Endothelial cell of umbilical vein (primary cell): ENCODE results near the gene ADI1. TPM values are rescaled to one million over a fixed set of nuclear protein-coding genes. Genes with fewer than 3 reads are reported as not detected.

Experiments
- BruUV-seq: library from RNA; stranded (reverse); fragments of 400-500 nt; replicated peaks from 2 replicates; lab custom pipeline; 2021; lab: Mats Ljungman, UMichigan
- CTCF ChIA-PET: fragments of 300-600, 350-600 bp; sonication (Branson Sonifier 250); formaldehyde crosslinking; loops from one replicate; lab custom pipeline; 2021; ENCODE audit warnings: antibody characterized with exemption, inconsistent platforms; lab: Charles Lee
- POLR2A ChIA-PET: fragments of 300-600, 350-600 bp; sonication (Branson Sonifier 250); formaldehyde crosslinking; loops from one replicate; lab custom pipeline; 2021; ENCODE audit warnings: antibody characterized with exemption, inconsistent platforms; lab: Charles Lee
- DNase-seq: peaks from one replicate; pipeline ENCODE4 v3.0.0-alpha.2; 2011; ENCODE audit warnings: low read depth, low spot score
- FAIRE-seq: peaks from 2 replicates; lab custom pipeline; 2011; peaks lifted over from hg19 to GRCh38; lab: Jason Lieb, UNC
- H2AFZ ChIP-seq: 2 replicates; pipeline ENCODE4 v1.6.0; 2012; ENCODE audit warnings: low read depth, low read length, control low read depth, inconsistent platforms
- H3K27ac ChIP-seq: 2 replicates; pipeline ENCODE4 v1.5.1; 2011; ENCODE audit warnings: low read depth, mild to moderate bottlenecking, control low read depth, low read length, moderate library complexity; ENCODE audit not compliant: insufficient read depth
- H3K27me3 ChIP-seq, 2 experiments: 2 replicates each; pipeline versions ENCODE4 v1.6.0 to v1.6.1; 2011; ENCODE audit warnings: low read length in 2 of 2, mixed read lengths in 1 of 2; ENCODE audit not compliant: control insufficient read depth in 2 of 2, insufficient read depth in 2 of 2
- H3K36me3 ChIP-seq, 2 experiments: 2 replicates in 1 of 2; 3 replicates in 1 of 2; pipeline ENCODE4 v1.5.1; 2011; ENCODE audit warnings: low read length in 2 of 2, mild to moderate bottlenecking in 1 of 2, moderate library complexity in 1 of 2; ENCODE audit not compliant: control insufficient read depth in 2 of 2, insufficient read depth in 2 of 2; ENCODE audit errors: extremely low read depth in 1 of 2
- H3K4me1 ChIP-seq: 3 replicates; pipeline ENCODE4 v1.5.1; 2011; ENCODE audit warnings: mild to moderate bottlenecking, low read length; ENCODE audit not compliant: control insufficient read depth, insufficient read depth; ENCODE audit errors: extremely low read depth
- H3K4me2 ChIP-seq: 2 replicates; pipeline ENCODE4 v1.6.1; 2011; ENCODE audit warnings: low read length, control low read depth, mixed read lengths; ENCODE audit not compliant: insufficient read depth
- H3K4me3 ChIP-seq, 3 experiments: fragments of 200-600 bp in 1 of 3; sonication (generic), shearing (Covaris generic) in 1 of 3; replicated peaks in 1 of 3; 2 replicates each; pipeline ENCODE4 v1.5.1; 2011 to 2016; ENCODE audit warnings: control low read depth in 3 of 3, low read length in 3 of 3, mild to moderate bottlenecking in 2 of 3, inconsistent platforms in 1 of 3, low read depth in 1 of 3, moderate library complexity in 1 of 3; ENCODE audit not compliant: insufficient read depth in 1 of 3
- H3K79me2 ChIP-seq: 2 replicates; pipeline ENCODE4 v1.6.0; 2012; ENCODE audit warnings: low read length, inconsistent platforms; ENCODE audit not compliant: control insufficient read depth, insufficient read depth
- H3K9ac ChIP-seq: replicated peaks from 2 replicates; pipeline ENCODE3; 2011; ENCODE audit warnings: low read length, control low read depth; ENCODE audit not compliant: insufficient read depth; ENCODE audit errors: extremely low read depth
- H3K9me1 ChIP-seq: replicated peaks from 3 replicates; pipeline ENCODE4 v1.6.0; 2011; ENCODE audit warnings: mild to moderate bottlenecking, low read length; ENCODE audit not compliant: control insufficient read depth, insufficient read depth; ENCODE audit errors: extremely low read depth
- H3K9me3 ChIP-seq: replicated peaks from 2 replicates; pipeline ENCODE4 v1.5.1; 2012; ENCODE audit warnings: low read length, inconsistent platforms; ENCODE audit not compliant: control insufficient read depth, insufficient read depth
- H4K20me1 ChIP-seq: replicated peaks from 2 replicates; pipeline ENCODE3; 2011; ENCODE audit warnings: mild to moderate bottlenecking, low read length; ENCODE audit not compliant: control insufficient read depth, insufficient read depth; ENCODE audit errors: extremely low read depth
- CTCF ChIP-seq, 2 donors: IDR thresholded peaks; 1 replicate in 1 of 2; 2 replicates in 1 of 2; pipeline ENCODE4 v1.5.1; 2011; ENCODE audit warnings: low read length in 2 of 2, mild to moderate bottlenecking in 2 of 2, moderate library complexity in 2 of 2, control low read depth in 1 of 2, inconsistent platforms in 1 of 2, low read depth in 1 of 2; ENCODE audit not compliant: insufficient read depth in 1 of 2; ENCODE audit errors: extremely low read depth in 1 of 2
- EZH2 ChIP-seq: IDR thresholded peaks from 2 replicates; pipeline ENCODE4 v1.6.1; 2012; ENCODE audit warnings: borderline replicate concordance, low read depth, mild to moderate bottlenecking, moderate library complexity, low read length, inconsistent platforms; ENCODE audit not compliant: severe bottlenecking
- FOS ChIP-seq: IDR thresholded peaks from 2 replicates; pipeline ENCODE4 v1.6.1; 2011; ENCODE audit warnings: mild to moderate bottlenecking, low read length, moderate library complexity, borderline replicate concordance; ENCODE audit not compliant: insufficient read depth
- GATA2 ChIP-seq: IDR thresholded peaks from 2 replicates; pipeline ENCODE4 v1.7.0; 2011; ENCODE audit warnings: low read depth, mild to moderate bottlenecking, moderate library complexity, mixed read lengths, low read length; ENCODE audit not compliant: insufficient read length, insufficient read depth
- JUN ChIP-seq: IDR thresholded peaks from 2 replicates; pipeline ENCODE4 v1.6.1; 2011; ENCODE audit warnings: borderline replicate concordance, low read depth; ENCODE audit not compliant: insufficient read length, insufficient read depth
- MAX ChIP-seq: IDR thresholded peaks from 2 replicates; pipeline ENCODE4 v1.6.1; 2011; ENCODE audit not compliant: insufficient read depth, insufficient read length
- MYC ChIP-seq: IDR thresholded peaks from one replicate; pipeline ENCODE4 v1.6.1; 2011; ENCODE audit warnings: mild to moderate bottlenecking, low read depth, low read length
- POLR2A ChIP-seq: IDR thresholded peaks from 2 replicates; pipeline ENCODE4 v1.6.1; 2012; ENCODE audit warnings: low read depth, mild to moderate bottlenecking, control low read depth, low read length
- POLR2AphosphoS5 ChIP-seq: IDR thresholded peaks from 2 replicates; pipeline ENCODE4 v1.6.1; 2012; ENCODE audit warnings: low read depth, mild to moderate bottlenecking, control low read depth, low read length, moderate library complexity; ENCODE audit not compliant: insufficient read depth
- dilution Hi-C: fragments of 300-500 bp; cut with MboI; formaldehyde crosslinking; loops from one replicate; pipeline ENCODE4 v1.15.0; 2019; ENCODE audit warnings: low sequenced_read_pairs; ENCODE audit not compliant: extremely low pct_ligation_motif_present
- intact Hi-C: fragments of 100-400 bp; cut with micrococcal nuclease; formaldehyde crosslinking; loops from one replicate; pipeline ENCODE4 v1.10.0; 2022
- polyA plus RNA-seq, 4 experiments: library from polyadenylated mRNA; depleted of rRNA in 3 of 4; stranded (reverse) in 3 of 4; unstranded in 1 of 4; fragments of >200 nt; gene quantifications; 2 replicates each; pipeline versions ENCODE4 v1.2.1 to v1.2.3, GENCODE V29; 2011 to 2012; ENCODE audit warnings: missing spikeins in 1 of 4
- total RNA-seq: library from RNA; stranded (reverse); gene quantifications from 2 replicates; pipeline ENCODE4 v1.2.3, GENCODE V29; 2021

Gene ADI1
- total and polyA plus RNA-seq, 2 donors (not counting 3 experiments of a cell fraction or from before 2014, with no cell fraction given): 38.6 to 49.7 TPM

DNA sequence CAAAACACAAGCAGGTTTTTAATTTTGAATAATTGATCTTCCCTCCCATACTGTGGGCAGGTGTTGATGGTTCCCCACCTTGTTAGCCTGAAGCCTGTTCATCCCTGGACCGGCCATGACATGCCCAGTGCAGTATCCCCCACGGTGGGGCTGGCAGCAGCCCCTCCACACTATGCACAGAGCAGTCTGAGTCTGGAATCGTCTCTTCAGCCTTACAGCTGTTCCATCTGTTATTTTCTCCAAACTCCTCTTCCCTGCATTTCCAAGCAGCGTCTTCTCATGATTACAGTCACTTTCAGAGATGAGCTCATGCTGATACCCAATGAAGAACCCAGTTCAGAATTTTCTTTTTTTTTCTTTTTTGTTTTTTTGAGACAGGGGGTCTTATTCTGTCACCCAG, 68.2 kb downstream of the ADI1 start:
- no peaks in the 10 kb centered on the region for H3K9me3 ChIP-seq
- no peak overlapping the region for H3K27ac ChIP-seq
- BruUV-seq: no TSS peak

DNA sequence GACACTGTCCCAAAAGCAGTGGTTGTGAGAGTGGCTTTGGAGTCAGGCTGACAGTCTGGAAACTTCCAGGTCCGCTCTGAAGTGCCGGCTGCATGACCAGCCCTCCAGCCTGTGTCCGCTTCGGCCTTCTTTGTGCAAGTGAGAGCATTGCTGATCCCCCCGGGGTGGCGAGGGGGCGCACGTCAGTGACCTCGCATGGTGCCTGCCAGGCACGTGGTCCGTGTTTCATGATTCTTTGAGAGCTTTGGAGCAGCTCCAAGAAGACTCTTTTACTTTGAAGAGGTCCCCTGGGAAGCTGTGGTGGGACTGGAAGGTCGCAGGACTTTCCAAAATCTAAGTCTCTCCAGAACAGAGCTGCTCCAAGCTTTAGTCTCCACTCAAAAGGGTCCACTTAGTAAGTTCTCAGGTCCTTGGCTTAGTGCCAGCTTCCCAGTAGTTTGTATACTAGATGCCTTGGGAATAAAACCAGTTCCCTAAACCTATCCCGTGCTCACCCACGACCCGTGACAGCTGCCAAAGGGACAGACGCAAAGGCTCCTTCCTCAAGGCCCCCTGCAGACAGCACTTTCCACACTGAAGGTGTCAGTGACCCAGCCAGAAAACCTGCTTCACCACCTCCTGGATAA, 68.8 kb downstream of the ADI1 start:
- Histone ChIP-seq H3K9me1 (no peaks in the 10 kb centered on the region), H3K4me3 (no peak overlapping the region), H3K4me2 (no peak overlapping the region), H3K27me3 (no peaks in the 10 kb centered on the region), H3K36me3 (peaks cover 4 to 6% of the 10 kb centered on the region in 2 experiments), H4K20me1 (no peaks in the 10 kb centered on the region), H2AFZ (no peak overlapping the region), H3K4me1 (peaks cover 12% of the 10 kb centered on the region), H3K9ac (no peak overlapping the region), H3K9me3 (no peaks in the 10 kb centered on the region), H3K27ac (no peak overlapping the region), H3K79me2 (no peaks in the 10 kb centered on the region)
- POLR2A ChIA-PET: no interaction called here
- CTCF ChIA-PET: interaction anchor here (0.9 to 2.7 kb wide), 4 partner anchors 10 to 28 kb away, joined by 3 to 19 read pairs (median 4); no protein-coding TSS in a partner anchor
- intact Hi-C loops (no loop called here), dilution Hi-C loops (no loop called here)
- no peak for TF ChIP-seq EZH2
- no peak for TF ChIP-seq POLR2A
- no peak for TF ChIP-seq CTCF (IDR thresholded peaks at IDR 0.05; ENCODE audit: extremely low read depth in 1 of 2, insufficient read depth in 1 of 2, low read depth in 1 of 2, low read length in 2 of 2)
- TF ChIP-seq POLR2AphosphoS5: no peak
- TF ChIP-seq MYC: no peak
- no peak for TF ChIP-seq JUN
- no peak for TF ChIP-seq FOS
- no peak for TF ChIP-seq GATA2
- TF ChIP-seq MAX: no peak
- FAIRE-seq: no peak
- DNase-seq: no peak
- BruUV-seq: no TSS peak

More for the DNA sequence above, 68.2 kb downstream of the ADI1 start:
- H3K27me3 ChIP-seq: no peaks in the 10 kb centered on the region
- H2AFZ ChIP-seq: no peak overlapping the region
- FAIRE-seq (no peak), DNase-seq (no peak)
- ChIA-PET CTCF (interaction anchor here (0.9 to 2.7 kb wide), 4 partner anchors 10 to 28 kb away, joined by 3 to 19 read pairs (median 4); no protein-coding TSS in a partner anchor), POLR2A (no interaction called here)
- no peaks in the 10 kb centered on the region for H3K9me1 ChIP-seq
- TF ChIP-seq POLR2A: no peak
- no peak overlapping the region for H3K4me3 ChIP-seq
- H3K9ac ChIP-seq: no peak overlapping the region
- H3K79me2 ChIP-seq: no peaks in the 10 kb centered on the region
- H4K20me1 ChIP-seq: no peaks in the 10 kb centered on the region
- intact Hi-C loops: no loop called here
- peaks cover 0 to 5% of the 10 kb centered on the region in 2 experiments for H3K36me3 ChIP-seq
- dilution Hi-C loops: no loop called here
- no peak overlapping the region for H3K4me2 ChIP-seq
- peaks cover 12% of the 10 kb centered on the region for H3K4me1 ChIP-seq
